GM06990 (cell line): ENCODE measurements around the gene SLC35F3.
"Not testable (repeated sequence)": the region's sequence is repeated elsewhere in the genome, so short reads cannot be mapped to it uniquely, and the experiment has no call there.

Experiments used
- DNase-seq: peaks from one replicate; pipeline ENCODE4 v3.0.0-alpha.2; 2011; ENCODE audit not compliant: insufficient read length; ENCODE audit errors: extremely low read depth
- H3K27me3 ChIP-seq: replicated peaks from 2 replicates; pipeline ENCODE4 v1.6.0; 2011; ENCODE audit warnings: low read length; ENCODE audit not compliant: control insufficient read depth, insufficient read depth
- H3K36me3 ChIP-seq: 2 replicates; pipeline ENCODE4 v1.5.1; 2011; ENCODE audit warnings: low read length; ENCODE audit not compliant: control insufficient read depth, insufficient read depth
- H3K4me3 ChIP-seq: replicated peaks from 2 replicates; pipeline ENCODE4 v1.5.1; 2011; ENCODE audit warnings: low read depth, mild to moderate bottlenecking, control low read depth, low read length
- TF ChIP-seq, protein P1 (sequence below): IDR thresholded peaks from 2 replicates; pipeline ENCODE4 v1.5.1; 2011; ENCODE audit warnings: low read length, control low read depth, mild to moderate bottlenecking, inconsistent platforms; ENCODE audit not compliant: insufficient read depth, poor library complexity, severe bottlenecking

SLC35F3 gene

DNA sequence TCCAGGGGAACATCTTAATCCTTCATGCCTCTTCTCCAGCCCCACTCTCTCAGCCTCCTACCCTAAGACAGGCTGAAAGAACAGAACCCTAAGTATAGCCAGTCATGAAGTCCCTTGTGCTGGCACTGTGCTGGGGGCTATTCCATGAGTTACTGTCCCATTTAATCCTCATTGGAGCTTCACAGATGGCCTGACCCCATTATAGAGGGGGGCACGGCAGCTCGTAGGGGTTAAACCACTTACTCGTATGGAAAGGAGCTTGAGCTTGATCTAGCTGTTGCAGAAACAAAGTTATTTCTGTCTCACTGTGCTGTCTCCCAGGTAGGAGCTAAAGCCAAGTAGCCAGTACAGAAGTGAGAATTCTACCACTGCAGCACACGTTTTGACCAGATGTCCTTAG, 265.6 kb downstream of the SLC35F3 start:
- Histone ChIP-seq H3K27me3 (no peaks in the 10 kb centered on the region), H3K36me3 (no peaks in the 10 kb centered on the region), H3K4me3 (no peak overlapping the region)
- TF ChIP-seq, protein P1, sequence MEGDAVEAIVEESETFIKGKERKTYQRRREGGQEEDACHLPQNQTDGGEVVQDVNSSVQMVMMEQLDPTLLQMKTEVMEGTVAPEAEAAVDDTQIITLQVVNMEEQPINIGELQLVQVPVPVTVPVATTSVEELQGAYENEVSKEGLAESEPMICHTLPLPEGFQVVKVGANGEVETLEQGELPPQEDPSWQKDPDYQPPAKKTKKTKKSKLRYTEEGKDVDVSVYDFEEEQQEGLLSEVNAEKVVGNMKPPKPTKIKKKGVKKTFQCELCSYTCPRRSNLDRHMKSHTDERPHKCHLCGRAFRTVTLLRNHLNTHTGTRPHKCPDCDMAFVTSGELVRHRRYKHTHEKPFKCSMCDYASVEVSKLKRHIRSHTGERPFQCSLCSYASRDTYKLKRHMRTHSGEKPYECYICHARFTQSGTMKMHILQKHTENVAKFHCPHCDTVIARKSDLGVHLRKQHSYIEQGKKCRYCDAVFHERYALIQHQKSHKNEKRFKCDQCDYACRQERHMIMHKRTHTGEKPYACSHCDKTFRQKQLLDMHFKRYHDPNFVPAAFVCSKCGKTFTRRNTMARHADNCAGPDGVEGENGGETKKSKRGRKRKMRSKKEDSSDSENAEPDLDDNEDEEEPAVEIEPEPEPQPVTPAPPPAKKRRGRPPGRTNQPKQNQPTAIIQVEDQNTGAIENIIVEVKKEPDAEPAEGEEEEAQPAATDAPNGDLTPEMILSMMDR: no peak
- no peak for DNase-seq

DNA sequence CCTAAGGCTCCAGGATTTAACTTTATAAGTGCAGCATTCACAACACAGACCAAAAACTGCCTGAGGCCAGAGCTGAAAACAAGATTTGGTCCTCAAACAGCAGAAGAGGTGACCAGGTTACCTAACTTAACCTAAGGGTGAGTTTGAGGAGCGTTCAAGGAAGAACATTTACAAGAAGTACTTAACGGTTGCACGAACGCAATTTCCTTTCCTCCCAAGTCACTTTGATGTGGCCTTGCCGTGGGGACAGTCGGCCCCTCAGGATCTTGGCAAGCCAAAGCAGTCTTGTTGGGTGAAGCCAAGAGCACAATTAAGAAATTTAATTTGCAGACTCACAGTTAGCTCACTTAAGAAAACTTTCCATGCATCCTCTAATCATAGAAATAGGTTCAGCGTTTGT, 266.1 kb downstream of the SLC35F3 start:
- Histone ChIP-seq H3K27me3 (no peaks in the 10 kb centered on the region), H3K4me3 (no peak overlapping the region), H3K36me3 (no peaks in the 10 kb centered on the region)
- TF ChIP-seq, protein P1: no peak
- no peak for DNase-seq

DNA sequence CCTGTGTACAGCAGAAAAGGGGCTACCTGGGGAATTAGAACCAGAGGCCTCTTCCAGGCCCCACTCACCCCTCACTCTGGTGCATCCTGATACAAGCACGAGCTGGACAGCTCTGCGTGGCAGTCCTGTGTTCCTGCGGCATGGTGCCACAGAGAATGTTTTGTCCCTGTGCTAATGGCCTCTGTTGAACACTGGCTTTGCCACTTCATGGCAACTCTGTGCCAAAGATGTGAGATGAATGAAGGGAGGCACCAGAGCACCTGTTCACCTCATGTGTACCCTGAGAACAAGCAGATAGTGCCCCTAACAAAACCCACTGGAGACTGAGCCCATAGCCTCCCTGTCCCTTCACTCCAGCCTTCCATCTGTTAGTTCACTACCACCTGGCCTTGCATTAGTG, 269.5 kb downstream of the SLC35F3 start:
- DNase-seq: no peak
- TF ChIP-seq, protein P1: no peak
- no peaks in the 10 kb centered on the region for H3K27me3 ChIP-seq
- no peak overlapping the region for H3K4me3 ChIP-seq
- H3K36me3 ChIP-seq: no peaks in the 10 kb centered on the region

DNA sequence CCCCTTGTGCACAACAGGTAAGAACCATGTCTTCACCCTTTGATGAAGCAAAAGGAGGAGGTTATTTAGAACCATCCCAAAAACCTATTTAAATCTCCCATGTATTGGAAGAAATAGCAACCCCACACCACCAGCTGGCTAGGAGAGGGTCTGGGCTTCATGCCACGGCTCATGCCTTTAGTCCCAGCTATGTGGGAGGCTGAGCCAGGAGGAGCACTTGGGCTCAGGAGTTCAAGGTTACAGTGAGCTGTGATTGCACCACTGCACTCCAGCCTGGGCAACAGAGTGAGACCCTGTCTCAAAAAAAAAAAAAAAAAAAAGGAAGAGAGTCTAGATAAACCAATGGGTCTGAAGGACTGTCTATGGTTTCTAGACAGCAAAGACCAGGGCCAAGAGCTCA, 270.9 kb downstream of the SLC35F3 start:
- H3K36me3 ChIP-seq: no peaks in the 10 kb centered on the region
- DNase-seq: no peak
- TF ChIP-seq, protein P1: no peak
- H3K27me3 ChIP-seq: no peaks in the 10 kb centered on the region
- H3K4me3 ChIP-seq: no peak overlapping the region

DNA sequence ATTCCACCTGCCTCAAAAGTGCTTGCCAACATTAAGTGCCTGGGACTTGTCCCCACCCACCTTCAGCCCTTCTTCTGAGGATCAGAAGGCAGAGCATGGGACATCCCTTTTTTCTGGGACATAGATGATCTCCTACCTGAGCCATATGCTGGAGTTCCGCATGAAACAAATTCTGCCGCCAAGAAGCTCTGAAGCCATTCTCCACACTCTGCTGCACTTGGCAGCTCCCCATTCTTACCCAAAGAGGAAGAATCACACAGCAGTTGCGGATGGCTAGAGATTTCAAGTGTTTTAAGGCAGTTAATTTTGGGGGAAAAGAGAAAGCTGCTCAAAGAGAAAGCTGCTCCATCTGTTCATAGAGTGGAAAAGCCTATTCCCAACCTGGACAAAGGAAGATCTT, 271.5 kb downstream of the SLC35F3 start:
- no peak for DNase-seq
- H3K36me3 ChIP-seq: no peaks in the 10 kb centered on the region
- H3K4me3 ChIP-seq: no peak overlapping the region
- no peaks in the 10 kb centered on the region for H3K27me3 ChIP-seq
- TF ChIP-seq, protein P1: no peak

DNA sequence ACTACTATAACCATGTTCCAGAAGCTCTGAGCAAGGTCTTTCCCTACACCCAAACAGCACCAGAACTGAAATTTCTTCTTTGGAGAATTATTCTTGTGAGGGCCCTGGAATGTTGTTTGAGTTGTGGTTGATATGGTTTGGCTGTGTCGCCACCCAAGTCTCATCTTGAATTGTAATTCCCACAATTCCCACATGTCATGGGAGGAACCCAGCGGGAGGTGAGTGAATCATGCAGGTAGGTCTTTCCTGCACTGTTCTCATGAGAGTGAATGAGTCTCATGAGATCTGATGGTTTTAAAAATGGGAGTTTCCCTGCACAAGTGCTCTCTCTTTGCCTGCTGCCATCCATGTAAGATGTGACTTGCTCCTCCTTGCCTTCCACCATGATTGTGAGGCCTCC, 272.4 kb downstream of the SLC35F3 start:
- not testable (repeated sequence) for H3K27me3 ChIP-seq, DNase-seq, H3K36me3 ChIP-seq, H3K4me3 ChIP-seq
